ENCODE data around the gene ADH1A.
"Not testable (repeated sequence)": the region's sequence is repeated elsewhere in the genome, so short reads cannot be mapped to it uniquely, and the experiment has no call there.

The ADH1A gene

DNA sequence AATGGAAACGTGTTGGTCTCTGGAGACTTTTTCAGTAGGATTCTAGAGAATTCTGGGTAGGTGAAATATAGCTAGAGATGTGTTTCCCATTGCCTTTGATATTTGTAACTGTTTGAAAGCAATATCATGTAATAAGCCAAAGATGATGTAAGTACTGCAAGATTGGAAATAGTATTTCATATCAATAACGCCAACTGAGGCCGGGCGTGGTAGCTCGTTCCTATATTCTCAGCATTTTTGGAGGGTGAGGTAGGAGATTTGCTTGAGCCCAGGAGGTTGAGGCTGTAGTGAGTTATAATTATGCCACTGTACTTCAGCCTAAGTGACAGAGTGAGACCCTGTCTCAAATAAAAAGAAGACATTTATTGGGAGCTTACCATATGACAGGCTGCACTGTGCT lies 9.5 kb downstream of the ADH1A start:
- no peak for DNase-seq (ENCODE audit: low spot score)

DNA sequence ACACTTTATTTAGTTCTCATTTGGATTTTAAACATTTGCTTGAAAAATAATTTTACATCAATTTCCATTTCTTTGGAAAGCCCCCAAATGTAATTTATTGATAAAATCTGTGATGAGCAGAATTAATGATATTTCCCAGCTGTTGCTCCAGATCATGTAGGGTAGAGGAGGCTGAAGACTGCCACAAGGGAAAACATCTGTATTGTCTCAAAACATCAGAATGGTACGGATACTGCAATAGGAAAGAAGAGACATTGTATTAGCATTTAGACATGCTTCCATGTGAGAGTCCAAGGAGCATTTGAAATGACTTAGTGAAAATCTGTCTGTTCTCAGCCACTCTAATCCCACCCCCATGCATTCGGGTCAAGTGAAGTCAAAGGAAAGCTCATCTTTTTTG lies 14.4 kb downstream of the ADH1A start:
- no peak for DNase-seq (ENCODE audit: low spot score)

DNA sequence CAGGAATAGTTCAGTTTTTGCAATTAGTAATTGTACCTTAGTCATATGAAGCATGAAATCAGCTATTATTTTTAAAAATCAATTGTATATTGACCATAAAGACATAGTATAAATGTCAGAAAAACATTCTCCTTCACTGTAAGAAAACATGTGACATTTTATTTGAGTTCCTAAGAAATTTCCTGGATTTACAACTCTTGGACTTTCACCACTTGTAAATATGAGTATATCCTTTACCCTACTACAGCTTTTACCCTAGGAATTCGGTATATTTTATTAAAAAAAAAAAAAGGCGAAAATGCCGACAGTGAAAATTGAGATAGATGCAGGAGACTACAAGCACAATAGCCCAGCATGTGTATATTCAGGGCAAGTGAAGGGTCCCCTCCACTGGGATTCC lies 14.9 kb downstream of the ADH1A start:
- no peak for DNase-seq (ENCODE audit: low spot score)

DNA sequence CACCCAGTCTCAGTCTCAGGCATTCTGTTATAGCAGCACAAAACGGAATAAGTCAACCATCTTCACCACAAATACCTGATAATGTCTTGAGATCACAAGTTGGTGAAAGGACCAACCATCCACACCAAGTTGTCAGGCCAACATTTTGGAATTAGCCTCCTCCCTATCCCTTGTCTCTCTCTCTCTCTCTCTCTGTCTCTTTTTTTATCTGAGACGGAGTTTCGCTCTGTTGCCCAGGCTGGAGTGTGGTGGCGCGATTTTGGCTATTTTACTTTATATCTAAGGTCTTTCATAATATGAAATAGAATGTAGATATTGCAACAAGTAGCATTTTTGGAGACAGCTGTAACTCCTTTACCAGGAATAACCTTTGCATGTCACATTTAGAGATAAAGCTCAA lies 15.7 kb downstream of the ADH1A start:
- no peak for DNase-seq (ENCODE audit: low spot score)

GRCh38 chr4:99273704-99274103 lies 17.1 kb downstream of the ADH1A start:
- no peak for DNase-seq (ENCODE audit: low spot score)

DNA sequence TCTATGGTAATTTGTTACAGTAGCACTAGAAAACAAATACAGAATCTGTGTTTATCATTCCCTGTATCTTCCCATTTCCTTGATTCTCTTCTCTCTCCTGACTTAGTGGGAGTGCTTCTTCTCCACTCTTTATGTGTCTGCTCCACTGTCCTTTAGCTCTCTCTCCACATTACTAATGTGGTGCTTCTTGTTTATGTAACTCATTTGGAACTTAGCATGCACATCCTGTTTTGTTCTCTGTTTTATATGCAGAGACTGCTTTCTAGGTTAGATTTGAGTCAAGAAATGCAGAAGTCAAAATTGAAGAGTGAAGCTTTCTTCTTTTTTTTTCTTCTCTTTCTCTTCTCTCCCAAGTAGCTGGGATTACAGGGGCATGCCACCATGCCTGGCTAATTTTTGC lies 25.9 kb downstream of the ADH1A start:
- no peak for DNase-seq (ENCODE audit: low spot score)

- no peak for DNase-seq (ENCODE audit: low spot score)
These were observed 38.0 kb downstream of the ADH1A start for GRCh38 chr4:99252746-99253145.

DNA sequence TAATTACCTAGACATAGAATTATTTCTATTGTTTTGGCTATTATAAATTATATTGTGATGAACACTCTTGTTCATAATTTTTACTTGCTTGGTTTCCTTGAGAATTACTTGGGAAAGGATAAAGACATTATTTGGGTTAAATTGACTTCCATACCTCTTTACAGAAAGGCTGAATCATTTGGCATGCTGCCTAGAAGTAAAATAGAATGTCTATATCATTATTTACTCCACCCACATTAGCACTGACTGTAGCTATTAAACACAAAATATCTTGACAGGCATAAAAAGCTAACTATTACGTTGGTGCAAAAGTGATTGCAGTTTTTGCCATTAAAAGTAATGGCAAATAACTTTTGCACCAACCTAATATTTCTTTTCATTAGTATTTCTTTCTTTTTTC lies 42.1 kb downstream of the ADH1A start:
- DNase-seq (ENCODE audit: low spot score), result no peak

- no peak for DNase-seq (ENCODE audit: low spot score)
These were observed 54.8 kb downstream of the ADH1A start for GRCh38 chr4:99235955-99236354.

DNA sequence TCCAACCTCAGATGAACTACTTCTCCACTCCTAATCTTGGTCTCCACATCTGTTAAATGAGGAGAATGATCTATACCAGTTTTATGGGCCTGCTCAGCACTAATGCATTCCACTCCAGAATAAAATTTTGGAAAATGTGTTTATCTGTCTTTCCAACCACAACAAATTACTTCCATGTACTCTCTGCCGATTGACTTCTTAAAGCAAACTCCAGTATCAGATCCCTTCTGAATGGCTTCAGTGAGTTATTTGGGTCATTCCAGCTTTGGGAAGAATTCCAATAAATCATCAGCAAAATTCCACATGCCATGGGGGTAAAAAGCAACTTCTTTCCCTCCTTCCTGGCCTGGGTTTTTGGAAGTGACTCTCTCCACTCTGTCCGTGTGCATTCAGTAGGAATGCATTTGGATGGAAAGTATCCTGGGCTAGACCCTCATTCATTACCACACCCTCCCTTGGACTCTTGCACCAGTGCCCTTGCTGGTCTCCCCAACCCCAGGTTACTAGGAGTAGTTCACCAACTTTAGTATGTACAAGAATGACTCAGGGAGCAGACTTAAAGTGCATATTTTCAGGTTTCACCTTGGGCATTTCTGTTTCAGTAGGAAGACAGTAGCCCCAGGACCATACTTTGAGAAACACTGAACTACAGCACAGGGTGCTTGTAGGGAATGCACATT lies 56.3 kb downstream of the ADH1A start:
- DNase-seq (ENCODE audit: low spot score), result peak; percentile 14

DNA sequence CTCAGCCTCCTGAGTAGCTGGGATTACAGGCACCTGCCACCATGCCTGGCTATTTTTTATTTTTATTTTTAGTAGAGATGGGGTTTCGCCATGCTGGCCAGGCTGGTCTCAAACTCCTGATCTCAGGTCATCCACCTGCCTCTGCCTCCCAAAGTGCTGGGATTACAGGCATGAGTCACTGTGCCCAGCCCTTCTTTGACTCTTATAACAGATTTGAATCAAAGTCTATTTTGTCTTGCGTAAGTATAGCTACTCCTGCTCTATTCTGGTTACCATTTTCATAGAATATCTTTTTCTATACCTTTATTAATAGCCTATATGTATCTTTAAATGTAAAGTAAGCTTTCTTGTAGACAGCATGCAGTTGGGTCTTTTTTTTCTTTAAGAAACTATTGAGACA lies 57.4 kb downstream of the ADH1A start:
- DNase-seq (ENCODE audit: low spot score), result not testable (repeated sequence)

DNA sequence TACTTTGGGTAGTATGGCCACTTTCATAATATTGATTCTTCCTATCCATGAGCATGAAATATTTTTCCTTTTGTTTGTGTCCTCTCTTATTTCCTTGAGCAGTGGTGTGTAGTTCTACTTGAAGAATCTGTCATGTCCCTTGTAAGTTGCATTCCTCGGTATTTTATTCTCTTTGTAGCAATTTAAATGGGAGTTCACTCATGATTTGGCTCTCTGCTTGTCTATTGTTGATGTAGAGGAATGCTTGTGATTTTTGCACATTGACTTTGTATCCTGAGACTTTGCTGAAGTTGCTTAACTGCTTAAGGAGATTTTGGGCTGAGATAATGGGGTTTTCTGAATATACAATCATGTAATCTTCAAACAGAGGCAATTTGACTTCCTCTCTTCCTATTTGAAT lies 62.1 kb downstream of the ADH1A start:
- not testable (repeated sequence) for DNase-seq (ENCODE audit: low spot score)

DNA sequence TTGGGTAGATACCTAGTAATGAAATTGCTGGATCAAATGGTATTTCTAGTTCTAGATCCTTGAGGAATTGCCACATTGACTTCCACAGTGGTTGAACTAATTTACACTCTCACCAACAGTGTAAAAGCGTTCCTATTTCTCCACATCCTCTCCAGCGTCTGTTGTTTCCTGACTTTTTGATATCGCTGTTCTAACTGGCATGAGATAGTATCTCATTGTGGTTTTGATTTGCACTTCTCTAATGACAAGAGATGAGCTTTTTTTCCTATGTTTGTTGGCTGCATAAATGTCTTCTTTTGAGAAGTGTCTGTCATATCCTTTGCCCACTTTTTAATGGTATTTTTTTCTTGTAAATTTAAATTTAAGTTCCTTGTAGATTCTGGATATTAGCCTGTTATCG lies 63.1 kb downstream of the ADH1A start:
- DNase-seq (ENCODE audit: low spot score), result not testable (repeated sequence)

All from GM03348 (cell line).